Breast epithelium (tissue), 4 donors: ENCODE data around the gene MMRN1. TPM values are rescaled to one million over a fixed set of nuclear protein-coding genes. Genes with fewer than 3 reads are reported as not detected.

ENCODE experiments used
- DNase-seq, 2 donors: peaks; one replicate each; pipeline ENCODE4 v3.0.0-alpha.2; 2019; ENCODE audit warnings: low spot score in 2 of 2
- H3K27ac ChIP-seq, 2 donors: fragments of 200-600 bp; sonication (generic) in 1 of 2; one replicate each; pipeline ENCODE4 v1.5.1; 2016 to 2019; ENCODE audit warnings: mild to moderate bottlenecking in 1 of 2
- H3K27me3 ChIP-seq, 2 donors: fragments of 200-600 bp; sonication (generic) in 1 of 2; one replicate each; pipeline versions ENCODE4 v1.5.1 to v1.6.0; 2017 to 2019; ENCODE audit warnings: control low read depth in 1 of 2, mild to moderate bottlenecking in 1 of 2
- H3K36me3 ChIP-seq: fragments of 200-600 bp; one replicate; pipeline ENCODE4 v1.5.1; 2019
- H3K4me1 ChIP-seq, 2 donors: fragments of 200-600 bp; sonication (generic); one replicate each; pipeline ENCODE4 v1.5.1; 2016 to 2019; ENCODE audit warnings: control low read depth in 1 of 2
- H3K4me3 ChIP-seq, 3 donors: fragments of 200-600 bp; sonication (generic); 1 replicate in 2 of 3; 2 replicates in 1 of 3; pipeline ENCODE4 v1.5.1; 2016 to 2019; ENCODE audit warnings: mild to moderate bottlenecking in 3 of 3, moderate library complexity in 2 of 3
- H3K9me3 ChIP-seq, 2 donors: fragments of 200-600 bp; sonication (generic) in 1 of 2; one replicate each; pipeline ENCODE4 v1.5.1; 2016 to 2019; ENCODE audit warnings: control low read depth in 1 of 2
- POLR2A ChIP-seq: fragments of 450-650 bp; IDR thresholded peaks from one replicate; pipeline ENCODE4 v1.6.1; 2016; ENCODE audit warnings: antibody characterized with exemption, mild to moderate bottlenecking, moderate library complexity
- POLR2AphosphoS5 ChIP-seq, 3 donors: sonication (generic); formaldehyde crosslinking; IDR thresholded peaks; one replicate each; pipeline ENCODE4 v1.6.1; 2017; ENCODE audit warnings: antibody characterized with exemption in 3 of 3
- intact Hi-C: fragments of 100-400 bp; cut with DNase I; formaldehyde crosslinking; loops from one replicate; pipeline ENCODE4 v1.15.1; 2023; ENCODE audit warnings: low total_unique reads
- total RNA-seq, 3 donors: library from RNA; depleted of rRNA; stranded (reverse); fragments of >200 nt; gene quantifications; one replicate each; pipeline ENCODE4 v1.1.0, GENCODE V29; 2016
- TF ChIP-seq, protein P1 (sequence below), 3 donors: fragments of 450-650 bp; IDR thresholded peaks; one replicate each; pipeline ENCODE4 v1.5.1; 2016 to 2017; ENCODE audit warnings: antibody characterized with exemption in 3 of 3, mild to moderate bottlenecking in 3 of 3, moderate library complexity in 3 of 3

MMRN1 gene
- total RNA-seq, 3 donors from 2014 or later, result 11.0 to 83.2 (median 31.9) TPM

- no peaks in the 10 kb centered on the region for H3K36me3 ChIP-seq
- H3K4me1 ChIP-seq, result no peaks in the 10 kb centered on the region
- no peak overlapping the region for H3K27ac ChIP-seq
- no peaks in the 10 kb centered on the region for H3K9me3 ChIP-seq
- no peak overlapping the region for H3K4me3 ChIP-seq
- TF ChIP-seq POLR2AphosphoS5 (IDR thresholded peaks at IDR 0.05), result no peak
- no peak for TF ChIP-seq POLR2A
- TF ChIP-seq, protein P1, sequence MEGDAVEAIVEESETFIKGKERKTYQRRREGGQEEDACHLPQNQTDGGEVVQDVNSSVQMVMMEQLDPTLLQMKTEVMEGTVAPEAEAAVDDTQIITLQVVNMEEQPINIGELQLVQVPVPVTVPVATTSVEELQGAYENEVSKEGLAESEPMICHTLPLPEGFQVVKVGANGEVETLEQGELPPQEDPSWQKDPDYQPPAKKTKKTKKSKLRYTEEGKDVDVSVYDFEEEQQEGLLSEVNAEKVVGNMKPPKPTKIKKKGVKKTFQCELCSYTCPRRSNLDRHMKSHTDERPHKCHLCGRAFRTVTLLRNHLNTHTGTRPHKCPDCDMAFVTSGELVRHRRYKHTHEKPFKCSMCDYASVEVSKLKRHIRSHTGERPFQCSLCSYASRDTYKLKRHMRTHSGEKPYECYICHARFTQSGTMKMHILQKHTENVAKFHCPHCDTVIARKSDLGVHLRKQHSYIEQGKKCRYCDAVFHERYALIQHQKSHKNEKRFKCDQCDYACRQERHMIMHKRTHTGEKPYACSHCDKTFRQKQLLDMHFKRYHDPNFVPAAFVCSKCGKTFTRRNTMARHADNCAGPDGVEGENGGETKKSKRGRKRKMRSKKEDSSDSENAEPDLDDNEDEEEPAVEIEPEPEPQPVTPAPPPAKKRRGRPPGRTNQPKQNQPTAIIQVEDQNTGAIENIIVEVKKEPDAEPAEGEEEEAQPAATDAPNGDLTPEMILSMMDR (IDR thresholded peaks at IDR 0.05), result no peak
- intact Hi-C loops, result no loop called here
- H3K27me3 ChIP-seq, result no peaks in the 10 kb centered on the region
- DNase-seq, result no peak
Measured at GRCh38 chr4:89868276-89868675, 26.4 kb upstream of the MMRN1 start.

- H3K27ac ChIP-seq, result no peak overlapping the region
- H3K36me3 ChIP-seq, result no peaks in the 10 kb centered on the region
- no peak overlapping the region for H3K4me3 ChIP-seq
- no peaks in the 10 kb centered on the region for H3K9me3 ChIP-seq
- H3K4me1 ChIP-seq, result no peaks in the 10 kb centered on the region
- intact Hi-C loops, result no loop called here
- TF ChIP-seq, protein P1 (IDR thresholded peaks at IDR 0.05), result peak in 1 of 3 donors; percentile 14
- no peak for TF ChIP-seq POLR2A
- TF ChIP-seq POLR2AphosphoS5 (IDR thresholded peaks at IDR 0.05), result no peak
- H3K27me3 ChIP-seq, result no peaks in the 10 kb centered on the region
- no peak for DNase-seq
Measured at GRCh38 chr4:89868999-89869589, 25.6 kb upstream of the MMRN1 start.

- Histone ChIP-seq H3K36me3 (no peaks in the 10 kb centered on the region), H3K4me1 (no peaks in the 10 kb centered on the region), H3K4me3 (no peak overlapping the region), H3K9me3 (no peaks in the 10 kb centered on the region), H3K27me3 (no peaks in the 10 kb centered on the region), H3K27ac (no peak overlapping the region)
- TF ChIP-seq POLR2A, result no peak
- TF ChIP-seq, protein P1 (IDR thresholded peaks at IDR 0.05), result no peak
- DNase-seq, result no peak
- intact Hi-C loops, result no loop called here
Measured at GRCh38 chr4:89871211-89871610, 23.4 kb upstream of the MMRN1 start.

DNA sequence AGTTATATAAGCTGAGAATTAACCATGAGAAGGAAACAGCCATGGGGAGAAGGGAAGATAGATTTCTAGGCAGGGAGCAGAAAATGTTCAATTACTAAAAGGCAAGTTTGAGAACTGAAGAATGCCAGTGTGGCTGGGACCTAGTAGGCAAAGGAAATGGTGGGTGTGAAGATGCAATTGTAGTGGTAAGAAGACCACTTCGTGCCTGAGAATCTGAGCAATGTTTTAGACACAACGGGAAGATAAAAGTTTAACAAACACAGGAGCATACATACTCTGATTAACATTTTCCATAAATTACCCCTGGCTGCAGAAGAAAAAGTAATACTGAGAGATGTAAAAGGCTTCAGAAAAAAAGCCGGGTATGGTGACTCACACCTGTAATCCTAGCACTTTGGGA is 18.1 kb upstream of the MMRN1 start:
- Histone ChIP-seq H3K27me3 (no peaks in the 10 kb centered on the region), H3K27ac (no peak overlapping the region), H3K4me3 (no peak overlapping the region), H3K4me1 (no peaks in the 10 kb centered on the region), H3K9me3 (no peaks in the 10 kb centered on the region), H3K36me3 (no peaks in the 10 kb centered on the region)
- TF ChIP-seq POLR2AphosphoS5 (IDR thresholded peaks at IDR 0.05) (no peak), POLR2A (no peak)
- TF ChIP-seq, protein P1 (IDR thresholded peaks at IDR 0.05), result no peak
- DNase-seq, result no peak
- intact Hi-C loops, result loop anchor here (2.0 kb wide), 1 partner anchor 54 kb away; no protein-coding TSS in a partner anchor

GRCh38 chr4:89878611-89879010 is 16.0 kb upstream of the MMRN1 start:
- intact Hi-C loops, result no loop called here
- no peak overlapping the region for H3K27ac ChIP-seq
- H3K36me3 ChIP-seq, result no peaks in the 10 kb centered on the region
- TF ChIP-seq, protein P1 (IDR thresholded peaks at IDR 0.05), result no peak
- TF ChIP-seq POLR2AphosphoS5 (IDR thresholded peaks at IDR 0.05), result no peak
- TF ChIP-seq POLR2A, result no peak
- H3K4me1 ChIP-seq, result no peaks in the 10 kb centered on the region
- H3K4me3 ChIP-seq, result no peak overlapping the region
- H3K27me3 ChIP-seq, result no peaks in the 10 kb centered on the region
- DNase-seq, result no peak
- H3K9me3 ChIP-seq, result no peaks in the 10 kb centered on the region
